Osteocyte (in vitro differentiated cells): ENCODE measurements around the gene RFX2. TPM values are rescaled to one million over a fixed set of nuclear protein-coding genes. Genes with fewer than 3 reads are reported as not detected.

Experiments
- DNase-seq: peaks from one replicate; pipeline ENCODE4 v3.0.0; 2021; ENCODE audit warnings: mixed read lengths; ENCODE audit not compliant: unreplicated experiment; ENCODE audit errors: extremely low spot score
- H3K27ac Mint-ChIP-seq: one replicate; pipeline ENCODE4 v1.8.0; 2021; ENCODE audit warnings: mild to moderate bottlenecking, mixed read lengths; ENCODE audit not compliant: unreplicated experiment
- H3K27me3 Mint-ChIP-seq: one replicate; pipeline ENCODE4 v1.8.0; 2021; ENCODE audit warnings: mixed read lengths; ENCODE audit not compliant: unreplicated experiment
- H3K36me3 Mint-ChIP-seq: one replicate; pipeline ENCODE4 v1.8.0; 2021; ENCODE audit warnings: mixed read lengths; ENCODE audit not compliant: unreplicated experiment
- H3K4me1 Mint-ChIP-seq: one replicate; pipeline ENCODE4 v1.8.0; 2021; ENCODE audit warnings: mixed read lengths; ENCODE audit not compliant: unreplicated experiment
- H3K4me3 Mint-ChIP-seq: one replicate; pipeline ENCODE4 v1.8.0; 2021; ENCODE audit warnings: mild to moderate bottlenecking, moderate library complexity, mixed read lengths; ENCODE audit not compliant: unreplicated experiment
- H3K9me3 Mint-ChIP-seq: one replicate; pipeline ENCODE4 v1.8.0; 2021; ENCODE audit warnings: mixed read lengths; ENCODE audit not compliant: unreplicated experiment
- total RNA-seq: library from RNA; stranded (reverse); gene quantifications from 2 replicates; pipeline ENCODE4 v1.2.1, GENCODE V29; 2021
- TF ChIP-seq, protein P1 (sequence below): fragments of 200-600 bp; sonication (generic); IDR thresholded peaks from 2 replicates; pipeline ENCODE4 v1.5.0; 2021; ENCODE audit warnings: antibody characterized with exemption, mild to moderate bottlenecking, moderate library complexity

RFX2 gene
- total RNA-seq, 1 donor from 2014 or later: 5.3 TPM

DNA sequence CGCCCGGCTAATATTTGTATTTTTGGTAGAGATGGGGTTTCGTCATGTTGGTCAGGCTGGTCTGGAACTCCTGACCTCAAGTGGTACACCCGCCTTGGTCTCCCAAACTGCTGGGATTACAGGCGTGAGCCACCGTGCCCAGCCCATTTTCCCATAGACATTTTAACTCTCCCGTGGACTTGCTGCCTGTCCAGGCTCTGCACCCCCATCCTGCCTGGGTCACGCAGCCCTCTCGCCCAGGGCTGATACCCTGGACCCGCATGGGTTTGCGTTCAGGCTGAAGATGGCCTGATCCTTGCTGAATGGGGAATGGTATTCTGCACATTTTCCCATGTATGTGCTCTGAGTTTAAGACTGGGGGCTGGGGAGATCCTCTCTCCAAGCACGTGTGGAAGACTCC lies 86.4 kb downstream of the RFX2 start:
- H3K9me3 Mint-ChIP-seq: no peaks in the 10 kb centered on the region
- H3K27ac Mint-ChIP-seq: peak overlapping the region; percentile 58
- TF ChIP-seq, protein P1, sequence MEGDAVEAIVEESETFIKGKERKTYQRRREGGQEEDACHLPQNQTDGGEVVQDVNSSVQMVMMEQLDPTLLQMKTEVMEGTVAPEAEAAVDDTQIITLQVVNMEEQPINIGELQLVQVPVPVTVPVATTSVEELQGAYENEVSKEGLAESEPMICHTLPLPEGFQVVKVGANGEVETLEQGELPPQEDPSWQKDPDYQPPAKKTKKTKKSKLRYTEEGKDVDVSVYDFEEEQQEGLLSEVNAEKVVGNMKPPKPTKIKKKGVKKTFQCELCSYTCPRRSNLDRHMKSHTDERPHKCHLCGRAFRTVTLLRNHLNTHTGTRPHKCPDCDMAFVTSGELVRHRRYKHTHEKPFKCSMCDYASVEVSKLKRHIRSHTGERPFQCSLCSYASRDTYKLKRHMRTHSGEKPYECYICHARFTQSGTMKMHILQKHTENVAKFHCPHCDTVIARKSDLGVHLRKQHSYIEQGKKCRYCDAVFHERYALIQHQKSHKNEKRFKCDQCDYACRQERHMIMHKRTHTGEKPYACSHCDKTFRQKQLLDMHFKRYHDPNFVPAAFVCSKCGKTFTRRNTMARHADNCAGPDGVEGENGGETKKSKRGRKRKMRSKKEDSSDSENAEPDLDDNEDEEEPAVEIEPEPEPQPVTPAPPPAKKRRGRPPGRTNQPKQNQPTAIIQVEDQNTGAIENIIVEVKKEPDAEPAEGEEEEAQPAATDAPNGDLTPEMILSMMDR: no peak
- no peaks in the 10 kb centered on the region for H3K36me3 Mint-ChIP-seq
- H3K27me3 Mint-ChIP-seq: no peaks in the 10 kb centered on the region
- H3K4me1 Mint-ChIP-seq: peaks cover 23% of the 10 kb centered on the region
- no peak for DNase-seq
- H3K4me3 Mint-ChIP-seq: no peak overlapping the region

DNA sequence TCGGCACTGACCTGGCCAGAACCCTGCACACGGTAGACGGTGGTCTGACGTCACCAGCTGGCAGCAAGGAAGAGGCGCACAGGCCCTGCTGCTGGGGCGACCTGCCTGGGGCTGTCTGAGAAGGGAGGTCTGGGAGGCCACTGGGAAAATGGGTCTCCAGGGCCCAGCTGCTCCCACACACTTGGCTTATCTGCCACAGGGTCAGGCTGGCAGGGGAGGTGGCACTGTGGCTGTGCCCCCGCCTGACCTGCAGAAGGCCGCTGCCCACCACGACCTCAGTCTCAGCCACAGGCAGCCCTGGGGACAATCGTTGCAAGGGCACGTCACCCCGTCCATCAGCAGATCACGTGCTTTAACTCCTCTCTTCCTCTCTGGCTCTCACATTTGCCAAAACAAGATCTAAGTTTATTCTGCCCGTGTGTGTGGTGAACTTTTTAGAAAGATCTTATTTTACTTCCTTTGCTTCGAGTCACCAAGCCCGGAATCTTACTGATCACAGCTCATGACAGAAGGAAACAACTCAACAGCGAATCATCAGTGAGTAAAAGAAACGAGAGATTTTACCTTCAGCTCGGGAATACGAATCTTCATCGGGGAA lies 87.1 kb downstream of the RFX2 start:
- peak overlapping the region; percentile 58 for H3K27ac Mint-ChIP-seq
- H3K27me3 Mint-ChIP-seq: no peaks in the 10 kb centered on the region
- no peak overlapping the region for H3K4me3 Mint-ChIP-seq
- peaks cover 23% of the 10 kb centered on the region for H3K4me1 Mint-ChIP-seq
- no peaks in the 10 kb centered on the region for H3K36me3 Mint-ChIP-seq
- DNase-seq: no peak
- no peaks in the 10 kb centered on the region for H3K9me3 Mint-ChIP-seq
- TF ChIP-seq, protein P1: no peak

DNA sequence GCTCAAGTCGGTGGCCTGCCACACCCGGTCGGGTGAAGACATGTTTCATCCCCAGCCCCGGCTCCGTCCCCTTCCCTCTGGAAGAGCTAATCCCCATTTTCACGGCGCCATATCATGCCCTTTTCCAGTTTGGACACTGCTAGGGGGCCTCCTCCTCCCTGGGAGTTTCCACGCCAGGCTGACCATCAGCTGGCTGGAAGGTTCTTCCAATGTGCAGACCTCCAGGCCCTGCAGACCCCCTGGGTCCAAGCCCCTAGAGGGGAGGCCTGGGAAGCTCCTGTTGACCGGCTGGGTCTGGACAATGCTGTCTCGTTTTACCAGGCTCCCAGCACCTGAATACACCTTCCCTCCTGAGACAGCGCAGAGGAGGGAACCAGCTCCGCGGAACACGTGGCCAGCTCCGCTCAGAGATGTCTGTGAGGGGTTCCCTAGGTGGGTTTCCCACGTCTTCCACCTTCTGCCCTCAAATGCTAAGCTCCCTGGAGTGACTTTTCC lies 87.7 kb downstream of the RFX2 start:
- peak overlapping the region; percentile 58 for H3K27ac Mint-ChIP-seq
- no peak overlapping the region for H3K4me3 Mint-ChIP-seq
- H3K9me3 Mint-ChIP-seq: no peaks in the 10 kb centered on the region
- TF ChIP-seq, protein P1: peak; percentile 33
- H3K4me1 Mint-ChIP-seq: peaks cover 23% of the 10 kb centered on the region
- H3K27me3 Mint-ChIP-seq: no peaks in the 10 kb centered on the region
- no peak for DNase-seq
- no peaks in the 10 kb centered on the region for H3K36me3 Mint-ChIP-seq

DNA sequence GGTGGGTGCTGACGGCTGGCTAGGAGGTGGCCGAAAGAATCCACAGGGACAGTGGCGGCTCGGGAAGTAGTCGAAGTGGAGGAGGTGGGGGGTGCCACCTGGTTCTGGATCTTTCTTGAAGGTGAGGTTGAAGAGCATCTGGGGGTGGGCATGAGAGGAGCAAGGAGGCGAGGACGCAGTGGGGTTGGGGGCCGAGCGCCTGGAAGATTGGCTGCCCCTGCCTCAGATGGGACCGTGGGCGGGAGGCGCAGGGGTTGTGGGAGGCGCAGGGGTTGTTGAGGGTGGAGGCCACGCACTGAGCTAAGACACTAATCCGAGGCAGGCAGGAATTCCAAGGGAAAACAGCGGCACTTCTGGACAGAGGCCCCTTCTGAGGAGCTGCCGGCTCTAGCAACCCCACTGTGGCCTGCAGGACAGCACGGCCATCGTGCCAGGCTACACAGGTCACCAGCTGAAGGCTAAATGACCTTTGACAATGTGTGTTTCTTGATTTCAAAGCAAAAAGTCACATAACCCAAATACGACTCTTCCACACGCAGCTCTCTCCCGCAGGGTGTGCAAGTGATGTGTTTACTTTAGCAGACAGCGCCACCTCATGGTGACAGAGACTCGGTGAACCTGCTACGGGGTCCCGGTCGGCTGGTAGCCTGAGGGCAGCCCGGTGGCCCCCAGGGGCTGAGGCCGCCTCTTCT lies 88.3 kb downstream of the RFX2 start:
- no peaks in the 10 kb centered on the region for H3K27me3 Mint-ChIP-seq
- no peaks in the 10 kb centered on the region for H3K36me3 Mint-ChIP-seq
- peak; percentile 90 for DNase-seq
- TF ChIP-seq, protein P1: peak; percentile 86
- no peaks in the 10 kb centered on the region for H3K9me3 Mint-ChIP-seq
- no peak overlapping the region for H3K4me3 Mint-ChIP-seq
- H3K4me1 Mint-ChIP-seq: peaks cover 23% of the 10 kb centered on the region
- no peak overlapping the region for H3K27ac Mint-ChIP-seq

DNA sequence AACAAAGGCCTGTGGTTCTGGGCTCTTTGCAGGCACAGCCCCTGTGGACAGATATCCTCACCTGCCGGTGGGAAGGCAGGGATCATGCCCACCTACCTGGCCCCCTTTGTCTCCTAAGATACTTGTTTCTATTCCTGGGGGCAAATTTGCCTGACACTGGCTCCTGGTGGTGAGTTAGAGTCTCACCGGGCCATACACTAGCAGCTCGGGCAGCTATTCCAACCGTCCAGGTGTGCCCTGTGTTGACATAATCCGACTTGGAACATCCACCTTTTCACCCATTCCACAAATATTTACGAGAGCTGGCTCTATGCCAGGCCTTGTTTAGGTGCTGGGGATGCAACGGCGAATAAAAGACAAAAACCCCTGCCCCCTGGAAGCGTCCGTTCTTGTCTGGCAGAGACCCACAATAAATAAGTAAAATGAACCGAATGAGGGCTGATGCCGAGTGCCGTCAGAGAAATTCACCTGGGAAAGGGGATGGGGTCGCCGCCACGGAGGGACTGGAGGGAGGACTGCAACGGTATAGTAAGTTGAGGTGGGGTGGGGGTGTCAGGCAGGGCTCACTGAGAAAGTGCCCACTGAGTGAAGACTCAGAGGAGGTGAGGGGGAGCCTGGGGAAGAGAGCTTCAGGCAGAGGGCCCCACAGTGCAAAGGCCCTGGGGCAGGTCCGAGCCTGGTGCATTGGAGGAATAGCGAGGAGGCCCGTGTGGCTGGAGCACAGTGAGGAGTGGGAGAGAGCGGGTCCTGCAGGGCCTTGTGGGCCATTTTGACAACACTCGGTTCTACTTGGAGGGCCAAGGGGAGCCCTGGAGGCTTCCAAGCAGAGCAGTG lies 89.1 kb downstream of the RFX2 start:
- Mint-ChIP-seq H3K4me1 (peaks cover 23% of the 10 kb centered on the region), H3K27ac (no peak overlapping the region), H3K27me3 (no peaks in the 10 kb centered on the region), H3K9me3 (no peaks in the 10 kb centered on the region), H3K4me3 (no peak overlapping the region), H3K36me3 (no peaks in the 10 kb centered on the region)
- no peak for DNase-seq
- TF ChIP-seq, protein P1: no peak
